GM18505 (cell line): ENCODE data around the gene DEFB126.
"Not testable (repeated sequence)": the region's sequence is repeated elsewhere in the genome, so short reads cannot be mapped to it uniquely, and the experiment has no call there.

ENCODE experiments used
- ATAC-seq: cut with Tn5 transposase; IDR thresholded peaks from one replicate; pipeline ENCODE4 v1.9.1; 2021; ENCODE audit not compliant: unreplicated experiment
- POLR2A ChIP-seq: IDR thresholded peaks from 4 replicates; pipeline ENCODE4 v1.6.1; 2011; ENCODE audit warnings: borderline replicate concordance; ENCODE audit not compliant: insufficient read depth, insufficient read length; ENCODE audit errors: extremely low read depth

Gene DEFB126

GRCh38 chr20:142290-142689, at the start of gene DEFB126:
Gene DEFB126 (plus strand): TSS chr20:142590. CDS start chr20:142629, 39 bp downstream.
- no peak for ATAC-seq
- no peak for TF ChIP-seq POLR2A

GRCh38 chr20:93641-94040, 48.7 kb upstream of the DEFB126 start:
- no peak for TF ChIP-seq POLR2A

GRCh38 chr20:95215-95614, 47.2 kb upstream of the DEFB126 start:
- no peak for TF ChIP-seq POLR2A
- no peak for ATAC-seq

More at GRCh38 chr20:93641-94040, 48.7 kb upstream of the DEFB126 start:
- ATAC-seq = no peak

- ATAC-seq = not testable (repeated sequence)
Measured at GRCh38 chr20:97691-98090, 44.7 kb upstream of the DEFB126 start.

GRCh38 chr20:101975-102374, 40.4 kb upstream of the DEFB126 start:
- no peak for TF ChIP-seq POLR2A
- no peak for ATAC-seq

- TF ChIP-seq POLR2A = no peak
- no peak for ATAC-seq
Measured at GRCh38 chr20:103456-103855, 38.9 kb upstream of the DEFB126 start.

GRCh38 chr20:112396-112795, 30.0 kb upstream of the DEFB126 start:
- TF ChIP-seq POLR2A = no peak
- ATAC-seq = no peak

GRCh38 chr20:117518-117917, 24.9 kb upstream of the DEFB126 start:
- TF ChIP-seq POLR2A = no peak
- ATAC-seq = no peak

- not testable (repeated sequence) for ATAC-seq
Measured at GRCh38 chr20:129786-130323, 12.5 kb upstream of the DEFB126 start.

- no peak for TF ChIP-seq POLR2A
- no peak for ATAC-seq
Measured at GRCh38 chr20:137668-138490, 4.5 kb upstream of the DEFB126 start.

GRCh38 chr20:145877-146276, 3.5 kb downstream of the DEFB126 start:
- ATAC-seq = no peak
- TF ChIP-seq POLR2A = no peak

GRCh38 chr20:152131-152530, 9.7 kb downstream of the DEFB126 start:
- no peak for TF ChIP-seq POLR2A
- ATAC-seq = no peak

- no peak for ATAC-seq
- TF ChIP-seq POLR2A = no peak
Measured at GRCh38 chr20:157154-157553, 14.8 kb downstream of the DEFB126 start, which contains the start of gene DEFB127. Gene DEFB127 (plus strand): TSS chr20:157454. CDS start chr20:157545, 91 bp downstream.

GRCh38 chr20:164618-165017, 22.2 kb downstream of the DEFB126 start:
- no peak for ATAC-seq
- TF ChIP-seq POLR2A = no peak
